CD4-positive, alpha-beta T cell treated with Interleukin-1 beta for 1 hour (primary cell): ENCODE measurements around the gene HOXA3.

Source experiments
- DNase-seq, 2 donors: peaks; one replicate each; pipeline ENCODE4 v3.0.0-alpha.2; 2020 to 2022

Gene HOXA3

GRCh38 chr7:27079234-27079975 lies 73.0 kb downstream of the HOXA3 start:
- DNase-seq, result no peak

GRCh38 chr7:27078616-27079233 lies 73.7 kb downstream of the HOXA3 start:
- no peak for DNase-seq

DNA sequence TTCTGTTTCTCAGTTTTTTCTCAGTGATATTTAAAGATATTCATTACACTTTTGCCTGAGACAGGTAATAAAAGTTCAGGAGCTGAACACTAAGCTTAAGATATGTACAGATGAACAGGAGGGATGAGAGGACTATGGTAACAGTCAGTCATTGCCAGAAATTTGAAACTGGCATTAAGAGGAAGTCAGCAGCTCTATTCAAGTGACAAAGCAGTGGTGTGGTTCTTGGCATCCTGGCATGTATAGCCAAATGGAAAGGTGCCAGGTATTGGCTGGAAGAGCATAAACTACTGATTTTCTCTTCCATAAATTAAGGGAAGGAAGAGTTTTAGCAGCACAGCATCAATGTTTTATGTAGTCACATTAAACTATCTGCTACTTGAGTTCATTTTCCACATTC lies 79.3 kb downstream of the HOXA3 start:
- DNase-seq, result no peak

- DNase-seq, result no peak
These were observed 80.6 kb downstream of the HOXA3 start for GRCh38 chr7:27071622-27072390.

GRCh38 chr7:27068259-27068658 lies 84.1 kb downstream of the HOXA3 start:
- DNase-seq, result no peak

- DNase-seq, result no peak
These were observed 86.2 kb downstream of the HOXA3 start for GRCh38 chr7:27066148-27066547.

DNA sequence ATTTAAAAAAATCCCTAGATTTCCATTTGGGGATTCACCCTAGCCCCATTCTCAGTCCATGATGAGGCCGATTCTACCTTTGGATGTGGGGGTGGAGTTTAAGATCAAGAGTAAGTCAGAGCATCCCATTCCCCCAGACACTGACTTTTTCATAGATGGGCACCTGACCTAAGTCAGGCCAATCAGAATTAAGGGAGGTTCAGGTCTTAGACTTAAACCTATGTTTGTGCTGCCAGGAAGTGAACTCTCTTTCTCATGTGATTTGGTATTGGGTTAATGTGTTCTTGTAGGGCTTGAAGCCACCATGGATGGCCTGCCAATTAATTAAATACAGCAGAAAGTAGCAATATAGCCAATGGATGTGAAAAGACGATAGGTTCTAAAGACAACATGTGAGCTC lies 86.7 kb downstream of the HOXA3 start:
- DNase-seq, result no peak

- no peak for DNase-seq
These were observed 87.7 kb downstream of the HOXA3 start for GRCh38 chr7:27064661-27065060.

GRCh38 chr7:27064159-27064558 lies 88.2 kb downstream of the HOXA3 start:
- DNase-seq, result no peak

GRCh38 chr7:27062946-27063345 lies 89.4 kb downstream of the HOXA3 start:
- no peak for DNase-seq
